GM11168 (cell line): ENCODE results near the gene TRAP1.
"Not testable (repeated sequence)": the region's sequence is repeated elsewhere in the genome, so short reads cannot be mapped to it uniquely, and the experiment has no call there.

Experiments
- in situ Hi-C: fragments of 300-500 bp; cut with MboI; formaldehyde crosslinking; loops from one replicate; pipeline ENCODE4 v1.12.0; 2022; ENCODE audit warnings: low sequenced_read_pairs; ENCODE audit not compliant: unreplicated experiment

Gene TRAP1

DNA sequence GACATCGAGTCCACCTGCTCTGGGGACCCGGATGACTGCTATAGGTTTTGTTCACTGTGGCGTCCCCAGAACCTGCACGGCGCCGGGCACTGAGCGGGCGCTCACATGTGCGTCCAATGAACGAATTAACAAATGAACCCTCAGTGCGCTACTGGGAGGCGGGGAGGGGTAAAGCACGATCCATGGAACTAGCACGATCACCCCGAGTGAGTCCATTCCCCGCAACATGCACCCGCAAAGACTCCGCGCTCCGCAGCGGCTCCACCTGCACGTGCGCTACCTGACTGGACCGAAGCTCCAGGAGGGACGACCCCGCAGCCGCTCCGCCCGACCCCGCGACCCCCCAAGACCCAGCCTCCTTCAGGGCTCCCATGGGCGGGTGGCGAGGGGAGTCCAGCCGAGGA lies 491 bp downstream of the TRAP1 start:
- in situ Hi-C loops: no loop called here

DNA sequence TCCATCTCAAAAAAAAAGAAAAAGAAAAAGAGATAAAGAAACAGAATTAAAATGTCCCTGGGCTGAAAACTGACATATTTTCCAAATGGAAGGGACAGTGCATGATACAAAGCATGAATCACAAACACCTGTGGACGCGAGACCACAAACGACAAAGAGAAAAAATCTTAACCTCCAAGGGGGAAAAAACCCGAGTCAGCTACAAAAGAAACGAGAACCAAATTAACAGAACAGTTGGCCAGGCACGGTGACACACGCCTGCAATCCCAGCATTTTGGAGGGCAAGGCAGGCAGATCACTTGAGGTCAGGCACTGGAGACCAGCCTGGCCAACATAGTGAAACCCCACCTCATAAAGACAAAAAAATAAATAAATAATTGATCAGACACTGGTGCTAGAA lies 1.9 kb downstream of the TRAP1 start:
- in situ Hi-C loops: no loop called here

DNA sequence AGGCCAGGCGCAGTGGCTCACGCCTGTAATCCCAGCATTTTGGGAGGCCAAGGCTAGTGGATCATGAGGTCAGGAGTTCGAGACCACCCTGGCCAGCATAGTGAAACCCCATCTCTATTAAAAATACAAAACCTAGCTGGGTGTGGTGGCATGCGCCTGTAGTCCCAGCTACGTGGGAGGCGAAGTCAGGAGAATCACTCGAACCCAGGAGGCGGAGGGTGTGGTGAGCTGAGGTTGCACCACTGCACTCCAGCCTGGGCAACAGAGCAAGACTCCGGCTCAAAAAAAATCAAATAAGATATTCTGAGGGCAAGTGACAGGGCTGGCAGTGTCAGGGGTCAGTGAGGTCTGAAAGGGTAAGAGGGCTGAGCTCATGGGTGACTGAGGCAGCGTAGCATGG lies 2.9 kb downstream of the TRAP1 start:
- in situ Hi-C loops: not testable (repeated sequence)

DNA sequence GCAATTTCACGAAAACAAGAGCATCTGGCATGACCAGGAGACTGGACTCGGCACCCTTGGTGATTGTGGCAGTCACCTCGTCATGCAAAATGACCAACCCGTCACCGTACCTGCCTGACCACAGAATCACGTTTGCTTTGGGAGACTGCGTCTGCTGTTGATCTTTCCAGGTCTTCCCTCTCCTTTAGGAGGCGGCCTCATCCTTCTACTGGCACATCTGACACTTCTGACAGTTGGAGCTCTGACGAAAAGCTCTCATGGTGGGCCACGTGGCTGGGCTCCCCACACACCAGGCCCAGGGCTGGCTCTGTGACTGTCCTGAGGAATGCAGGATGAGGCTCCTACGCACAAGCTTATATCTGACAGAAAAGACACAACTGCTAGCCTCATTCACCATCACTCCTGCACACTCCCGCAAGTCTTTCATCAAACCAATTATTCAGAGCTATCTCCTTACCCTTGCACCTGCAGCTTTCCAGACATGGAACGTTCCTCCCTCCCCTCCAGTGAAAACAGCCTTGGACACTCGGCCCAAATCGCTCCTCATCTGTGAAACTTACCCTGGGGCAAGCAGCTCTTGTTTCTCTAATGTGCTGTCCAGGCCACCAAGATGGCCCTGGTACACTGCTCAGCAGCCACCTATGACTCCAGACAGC lies 3.6 kb downstream of the TRAP1 start:
- in situ Hi-C loops: no loop called here

DNA sequence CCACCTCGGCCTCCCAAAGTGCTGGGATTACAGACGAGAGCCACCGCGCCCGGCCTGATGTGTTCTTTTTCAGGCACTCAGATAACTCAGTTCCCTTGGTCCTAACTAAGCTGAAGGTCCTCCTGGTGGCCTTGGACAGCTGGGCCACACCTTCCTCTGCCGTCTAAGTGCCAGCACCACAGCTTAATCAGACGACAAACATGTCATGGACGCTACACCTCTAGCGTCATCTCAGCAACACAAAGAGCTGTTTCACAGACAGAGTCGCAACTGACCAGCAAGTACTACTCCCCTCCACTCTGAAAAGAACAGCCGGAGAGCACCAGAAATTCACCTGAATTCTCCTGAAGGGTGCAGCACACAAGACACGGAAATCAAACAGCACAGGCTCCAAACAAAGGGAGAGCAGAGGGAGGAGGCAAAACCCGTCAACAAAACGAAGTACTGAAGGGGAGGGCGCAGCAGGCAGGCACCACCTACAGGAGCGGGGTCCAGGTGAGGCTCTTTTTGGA lies 4.4 kb downstream of the TRAP1 start:
- in situ Hi-C loops: no loop called here

DNA sequence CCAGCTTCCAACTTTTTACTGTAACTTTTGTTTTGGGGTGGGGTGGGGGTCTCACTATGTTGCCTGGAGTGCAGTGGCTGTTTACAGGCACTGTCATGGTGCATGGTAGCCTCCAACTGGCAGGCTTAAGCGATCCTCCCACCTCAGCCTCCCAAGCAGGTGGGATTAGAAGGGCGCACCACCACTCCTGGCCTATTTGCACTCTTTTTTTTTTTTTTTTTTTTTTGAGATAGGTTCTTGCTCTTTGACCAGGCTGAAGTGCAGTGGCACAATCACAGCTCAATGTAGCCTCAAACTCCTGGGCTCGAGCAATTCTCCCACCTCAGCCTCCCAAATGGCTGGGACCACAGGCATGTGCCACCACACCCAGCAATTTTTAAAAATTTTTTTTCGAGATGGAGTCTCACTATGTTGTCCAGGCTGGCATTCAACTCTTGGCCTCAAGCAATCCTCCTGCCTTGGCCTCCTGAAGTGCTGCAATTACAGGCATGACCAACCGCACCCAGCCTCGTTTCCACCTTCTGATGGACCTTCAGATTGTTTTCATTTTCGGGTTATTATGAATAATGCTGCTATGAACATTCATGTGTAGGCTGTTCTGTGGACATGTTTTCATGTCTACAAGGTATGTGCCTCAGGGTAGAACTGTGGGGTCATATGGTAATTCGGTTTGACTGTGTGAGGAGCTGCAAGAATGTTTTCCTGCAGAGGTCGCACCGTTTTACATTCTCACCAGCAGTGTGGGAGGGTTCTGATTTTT lies 10.9 kb downstream of the TRAP1 start:
- in situ Hi-C loops: no loop called here

DNA sequence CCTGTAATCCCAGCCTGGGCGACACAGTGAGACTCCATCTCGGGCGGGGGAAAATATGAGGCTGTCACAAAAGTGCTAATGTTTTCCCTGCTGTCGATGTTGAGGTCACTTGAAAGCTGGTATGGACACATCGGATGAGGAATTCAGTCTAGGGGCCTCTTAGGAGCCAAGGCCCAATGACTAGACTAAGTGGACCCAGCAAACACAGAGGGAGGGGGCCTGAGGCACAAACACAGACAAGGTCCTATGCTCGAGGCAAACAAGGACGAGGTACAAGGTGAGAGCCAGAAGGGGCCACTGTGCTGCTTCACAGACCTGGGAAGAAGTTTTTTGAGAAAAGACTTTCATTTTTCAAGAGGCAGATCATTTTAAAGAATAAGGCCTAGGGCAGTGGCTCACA lies 15.2 kb downstream of the TRAP1 start:
- in situ Hi-C loops: no loop called here

DNA sequence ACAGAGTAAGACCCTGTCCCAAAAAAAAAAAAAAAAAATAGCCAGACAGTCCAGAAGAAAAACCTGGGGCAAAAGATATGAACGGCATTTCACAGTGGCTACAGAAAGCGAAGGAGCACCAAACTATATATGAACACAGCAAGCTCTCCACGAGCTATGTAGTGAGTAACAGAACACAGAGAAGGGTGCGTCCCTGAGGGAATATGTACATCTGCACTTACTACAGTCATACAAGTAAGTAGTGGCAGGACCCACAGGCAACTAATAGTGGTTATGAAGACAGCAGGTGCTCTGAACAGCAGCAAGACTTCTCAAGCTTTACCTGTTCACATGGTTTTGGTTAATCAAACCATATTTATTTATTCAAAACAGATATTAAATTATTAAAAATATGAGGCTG lies 15.8 kb downstream of the TRAP1 start:
- in situ Hi-C loops: no loop called here

DNA sequence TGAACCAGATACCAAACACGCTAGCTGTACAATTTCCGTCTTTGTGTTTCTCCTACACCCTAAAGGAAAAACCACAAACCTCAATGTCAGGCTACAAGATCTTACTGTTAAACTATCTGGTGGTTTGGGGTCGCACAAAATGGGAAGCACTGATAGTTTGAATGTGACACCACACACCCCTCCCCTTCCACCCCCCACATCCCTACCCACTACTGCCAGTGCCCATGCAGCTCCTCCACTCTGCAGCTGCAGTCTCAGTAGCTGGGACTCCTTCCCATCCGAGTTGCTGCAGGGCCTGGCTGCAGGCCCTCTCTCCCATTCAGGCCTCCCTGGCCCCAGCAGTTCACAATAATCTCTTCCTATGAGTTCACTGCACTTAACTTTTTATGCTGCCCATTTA lies 18.4 kb downstream of the TRAP1 start:
- in situ Hi-C loops: no loop called here

DNA sequence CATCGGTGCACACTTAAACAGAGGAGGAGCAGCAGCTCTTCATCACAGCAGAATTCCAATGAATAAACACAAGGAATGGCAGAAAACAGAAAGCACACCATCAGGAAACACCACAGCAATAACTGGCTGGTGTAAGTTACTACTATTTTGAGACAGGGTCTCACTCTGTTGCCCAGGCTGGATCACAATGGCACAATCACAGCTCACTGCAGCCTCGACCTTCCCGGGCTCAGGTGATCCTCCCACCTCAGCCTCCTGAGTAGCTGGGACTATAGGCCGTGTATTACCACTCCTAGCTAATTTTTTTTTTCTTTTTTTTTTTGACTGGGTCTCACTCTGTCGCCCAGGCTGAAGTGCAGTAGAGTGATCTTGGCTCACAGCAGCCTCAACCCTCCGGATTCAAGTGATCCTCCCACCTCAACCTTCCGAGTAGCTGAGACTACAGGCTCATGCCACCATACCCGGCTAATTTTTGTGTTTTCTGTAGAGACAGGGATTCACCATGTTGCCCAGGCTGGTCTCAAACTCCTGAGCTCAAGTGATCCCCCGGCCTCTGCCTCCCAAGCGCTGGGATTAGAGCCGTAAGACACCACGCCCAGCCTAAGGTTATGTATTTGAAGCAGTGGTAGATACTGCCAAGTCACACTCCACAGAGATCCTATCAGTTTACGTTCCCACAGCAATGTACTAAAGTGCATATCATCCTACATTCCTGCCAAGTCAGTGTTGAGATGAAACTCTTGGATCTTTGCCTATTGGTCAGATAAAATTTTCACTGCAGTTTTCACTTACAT lies 20.7 kb downstream of the TRAP1 start:
- in situ Hi-C loops: no loop called here

DNA sequence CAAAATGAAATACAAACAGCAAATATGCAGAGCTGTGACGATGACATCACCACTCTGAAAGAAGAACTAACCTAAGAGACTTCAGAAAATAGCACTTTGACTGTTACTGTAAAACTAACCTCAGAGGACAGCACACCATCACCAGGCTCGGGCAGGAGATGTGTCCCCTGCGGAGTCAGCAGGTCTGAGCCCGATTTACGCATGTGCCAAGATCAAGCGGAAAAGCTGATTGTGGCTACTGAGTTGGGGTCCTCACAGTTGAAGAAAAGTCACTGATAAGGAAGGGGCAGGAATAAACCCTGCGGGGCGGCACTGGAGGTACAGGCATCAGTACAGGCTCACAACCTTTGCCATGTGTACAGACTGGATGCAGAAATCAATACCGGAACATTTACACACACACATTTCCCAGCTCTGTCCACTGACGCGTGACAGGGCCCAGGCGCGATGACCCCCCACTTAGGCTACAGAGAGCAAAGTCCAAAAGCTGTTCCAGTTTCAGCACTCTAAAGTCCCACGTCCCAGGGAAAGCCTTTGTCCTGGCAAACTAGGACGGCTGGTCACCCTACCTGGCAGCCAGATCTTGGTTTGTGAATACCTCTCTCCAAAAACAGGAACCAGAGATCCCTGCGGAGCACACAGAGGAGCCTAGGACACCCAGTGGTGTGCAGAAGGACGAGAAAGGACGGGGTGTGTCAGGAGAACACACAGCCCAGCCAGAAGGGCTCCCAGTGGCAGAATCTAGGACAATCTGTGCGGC lies 21.5 kb downstream of the TRAP1 start:
- in situ Hi-C loops: no loop called here

DNA sequence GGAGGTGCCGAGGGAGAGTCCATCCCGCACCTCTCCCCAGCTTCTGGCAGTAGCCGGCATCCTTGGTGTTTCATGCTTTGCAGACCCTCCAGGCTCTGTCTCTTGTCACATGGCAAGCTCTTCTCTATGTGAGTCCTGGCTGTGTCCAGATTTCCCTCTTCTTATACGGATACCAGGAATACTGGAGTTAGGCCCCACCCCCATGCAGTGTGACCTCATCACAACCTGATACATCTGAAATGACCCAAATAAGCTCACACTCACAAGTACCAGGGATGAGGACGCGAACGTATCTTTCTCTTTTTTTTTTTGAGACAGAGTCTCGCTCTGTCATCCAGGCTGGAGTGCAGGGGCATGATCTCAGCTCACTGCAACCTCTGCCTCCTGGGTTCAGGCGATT lies 23.3 kb downstream of the TRAP1 start:
- in situ Hi-C loops: no loop called here

DNA sequence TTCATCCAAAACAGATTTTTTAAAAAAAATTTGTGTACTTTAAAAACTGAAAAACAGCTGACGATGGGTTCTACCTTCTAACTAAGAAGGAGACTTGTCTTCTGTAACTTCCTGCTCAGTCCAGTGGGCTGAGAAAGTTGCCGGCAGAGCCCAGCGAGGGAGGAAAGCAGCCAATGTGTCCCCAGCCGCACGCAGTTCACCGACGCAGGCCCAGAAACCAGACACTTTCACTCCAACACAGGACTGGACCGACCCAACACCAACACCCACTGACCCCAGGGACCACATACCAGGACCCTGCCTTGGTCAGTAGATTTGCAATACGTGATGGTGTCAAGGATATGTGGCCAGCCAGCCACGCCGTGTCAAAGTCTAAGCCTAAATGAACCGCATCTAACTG lies 25.6 kb downstream of the TRAP1 start:
- in situ Hi-C loops: no loop called here

DNA sequence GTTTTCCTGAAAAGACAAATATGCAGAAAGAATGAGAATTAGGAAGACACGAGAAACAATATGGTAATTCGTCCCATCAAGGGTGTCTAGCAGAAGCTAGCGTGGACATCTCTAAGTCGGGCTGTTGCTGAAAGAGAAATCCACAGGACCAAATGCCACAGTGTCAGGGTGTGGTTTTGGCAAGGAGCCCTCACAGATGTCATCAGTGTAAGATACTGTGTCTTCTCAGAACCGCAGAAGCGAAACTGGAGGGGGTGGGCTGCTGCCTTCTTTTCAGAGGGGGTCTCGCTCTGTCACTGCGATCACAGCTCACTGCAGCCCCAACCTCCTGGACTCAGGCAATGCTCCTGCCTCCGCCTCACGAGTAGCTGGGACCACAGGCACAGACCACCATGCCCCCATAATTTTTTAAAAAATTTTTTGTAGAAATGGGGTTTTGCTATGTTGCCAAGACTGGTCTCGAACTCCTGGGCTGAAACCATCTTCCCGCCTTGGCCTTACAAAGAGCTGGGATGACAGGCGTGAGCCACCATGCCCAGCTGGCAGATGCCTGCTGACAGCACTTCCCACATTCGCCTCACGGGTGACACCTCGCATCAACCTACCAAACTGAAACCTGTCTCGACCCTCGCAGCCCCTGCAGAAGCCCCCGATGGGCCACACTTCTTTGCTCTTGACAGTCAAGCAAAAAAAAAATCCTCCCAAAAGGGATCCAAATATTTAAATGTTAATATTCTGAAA lies 26.2 kb downstream of the TRAP1 start:
- in situ Hi-C loops: no loop called here

DNA sequence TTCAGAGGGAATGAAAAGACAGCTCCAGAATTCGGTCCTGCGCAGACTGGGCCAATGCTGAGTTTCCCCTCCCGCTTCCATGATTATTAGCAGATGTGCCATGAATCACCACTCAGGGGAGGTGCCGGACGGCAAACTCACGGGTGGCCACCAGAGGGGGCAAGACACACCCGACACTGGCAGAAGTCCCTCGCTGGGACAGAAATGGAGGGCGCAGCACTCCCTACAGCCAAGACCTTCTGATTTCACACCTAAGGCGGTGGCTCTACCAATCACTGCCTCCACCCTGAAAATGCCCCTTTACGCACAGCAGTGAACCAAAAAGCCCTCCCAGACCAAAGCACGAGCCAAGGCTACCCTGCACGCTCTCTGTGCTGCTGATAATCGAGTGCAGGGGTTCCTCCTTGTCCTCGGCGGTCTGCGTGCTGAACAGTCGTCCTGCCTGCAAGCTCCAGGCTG lies 26.8 kb downstream of the TRAP1 start:
- in situ Hi-C loops: no loop called here

DNA sequence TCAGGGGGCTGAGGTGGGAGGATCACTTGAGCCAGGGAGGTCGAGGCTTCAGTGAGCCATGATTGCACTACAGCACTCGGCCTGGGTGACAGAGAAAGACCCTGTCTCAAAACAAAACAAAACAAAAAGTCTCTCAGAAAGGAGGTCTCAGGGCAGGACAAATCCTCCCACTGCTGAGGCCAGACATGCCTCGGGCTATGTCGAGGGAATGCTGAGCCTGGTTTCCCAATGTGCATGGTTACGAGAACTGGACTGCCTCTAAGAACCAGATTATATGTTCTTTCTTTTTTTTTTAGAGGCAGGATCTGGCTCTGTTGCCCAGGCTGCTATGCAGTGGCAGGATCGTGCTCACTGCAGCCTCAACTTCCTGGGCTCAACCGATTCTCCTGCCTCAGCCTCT lies 27.6 kb downstream of the TRAP1 start:
- in situ Hi-C loops: loop anchor here (10.0 kb wide), 1 partner anchor 165 kb away; no protein-coding TSS in a partner anchor

DNA sequence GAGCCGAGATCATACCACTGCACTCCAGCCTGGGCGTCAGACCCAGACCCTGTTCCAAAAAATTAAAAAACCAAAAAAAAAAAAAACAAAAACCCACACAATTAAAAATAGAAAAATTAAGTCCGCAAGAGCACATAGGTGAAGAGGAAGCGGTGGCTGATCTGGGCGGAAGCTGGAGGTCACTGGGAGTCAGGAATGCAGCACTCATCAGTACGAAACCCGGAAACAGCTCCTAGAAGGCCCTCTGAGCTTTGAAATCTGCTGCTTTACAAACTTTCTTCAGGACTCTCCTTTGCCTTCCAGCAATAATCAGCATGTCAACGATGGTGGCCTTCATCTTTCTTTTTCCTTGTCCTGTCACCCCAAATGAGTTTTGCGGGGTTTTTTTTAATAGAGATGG lies 29.5 kb downstream of the TRAP1 start:
- in situ Hi-C loops: loop anchor here (10.0 kb wide), 1 partner anchor 167 kb away; no protein-coding TSS in a partner anchor

DNA sequence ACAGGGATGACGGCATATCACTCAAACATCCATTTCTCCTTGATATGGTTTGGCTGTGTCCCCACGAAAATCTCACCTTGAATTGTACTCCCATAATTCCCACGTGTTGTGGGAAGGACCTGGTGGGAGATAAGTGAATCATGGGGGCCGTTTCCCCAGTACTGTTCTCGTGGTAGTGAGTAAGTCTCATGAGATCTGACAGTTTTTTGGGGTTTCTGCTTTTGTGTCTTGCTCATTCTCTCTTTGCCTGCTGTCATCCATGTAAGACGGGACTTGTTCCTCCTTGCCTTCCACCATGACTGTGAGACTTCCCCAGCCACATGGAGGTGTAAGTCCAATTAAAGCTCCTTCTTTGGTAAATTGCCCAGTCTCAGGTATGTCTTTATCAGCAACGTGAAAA lies 30.3 kb downstream of the TRAP1 start:
- in situ Hi-C loops: loop anchor here (10.0 kb wide), 1 partner anchor 168 kb away; no protein-coding TSS in a partner anchor

DNA sequence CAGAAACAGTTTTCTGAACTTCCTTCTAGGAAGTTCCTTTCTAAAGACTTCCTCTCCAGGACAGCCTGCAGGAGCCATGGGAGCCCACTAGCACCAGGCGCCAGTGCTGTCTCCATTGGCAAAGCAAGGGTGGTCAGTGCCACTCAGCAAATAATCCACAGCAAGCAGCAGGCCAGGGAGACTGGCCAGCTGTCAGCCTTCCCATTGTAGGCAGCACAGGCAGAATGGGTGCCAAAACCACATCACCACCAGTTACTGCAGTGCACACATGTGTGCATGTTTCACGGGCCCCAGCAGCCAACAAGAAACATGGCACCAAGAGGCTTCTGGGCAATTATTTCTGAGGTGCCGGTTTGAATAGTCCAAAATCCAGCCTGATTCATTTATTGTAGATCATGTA lies 36.1 kb downstream of the TRAP1 start:
- in situ Hi-C loops: loop anchor here (10.0 kb wide), 1 partner anchor 174 kb away; no protein-coding TSS in a partner anchor
